Suppressor macrophage treated with lipopolysaccharide for 1 hour (primary cell): Measurements from ENCODE around the gene MAP7.
"Not testable (repeated sequence)": the region's sequence is repeated elsewhere in the genome, so short reads cannot be mapped to it uniquely, and the experiment has no call there.

Experiments used
- DNase-seq, 3 donors: peaks; one replicate each; pipeline ENCODE4 v3.0.0-alpha.2; 2020 to 2022

Gene MAP7

GRCh38 chr6:136331461-136331860, 218.8 kb downstream of the MAP7 start:
- no peak for DNase-seq

GRCh38 chr6:136330634-136331033, 219.6 kb downstream of the MAP7 start:
- DNase-seq, result no peak

- peak in 2 of 3 donors; percentile 4 to 21 for DNase-seq
Observed at GRCh38 chr6:136326038-136326553, 224.1 kb downstream of the MAP7 start.

- DNase-seq, result peak in 1 of 3 donors; percentile 9
Observed at GRCh38 chr6:136324686-136325380, 225.4 kb downstream of the MAP7 start.

GRCh38 chr6:136323431-136324112, 226.7 kb downstream of the MAP7 start:
- DNase-seq, result no peak

- no peak for DNase-seq
Observed at GRCh38 chr6:136319732-136320131, 230.5 kb downstream of the MAP7 start.

- no peak for DNase-seq
Observed at GRCh38 chr6:136318676-136319075, 231.5 kb downstream of the MAP7 start.

- DNase-seq, result no peak
Observed at GRCh38 chr6:136317971-136318370, 232.3 kb downstream of the MAP7 start.

- peak; percentile 78 to 80 (median 78) for DNase-seq
Observed at GRCh38 chr6:136317021-136317694, 233.1 kb downstream of the MAP7 start.

GRCh38 chr6:136315594-136315993, 234.6 kb downstream of the MAP7 start:
- DNase-seq, result no peak

- DNase-seq, result peak in 2 of 3 donors; percentile 21 to 24
Observed at GRCh38 chr6:136312975-136313374, 237.2 kb downstream of the MAP7 start.

- no peak for DNase-seq
Observed at GRCh38 chr6:136309729-136310311, 240.4 kb downstream of the MAP7 start.

GRCh38 chr6:136309171-136309570, 241.1 kb downstream of the MAP7 start:
- DNase-seq, result no peak

GRCh38 chr6:136308469-136308868, 241.8 kb downstream of the MAP7 start:
- DNase-seq, result not testable (repeated sequence)

GRCh38 chr6:136307351-136307750, 242.9 kb downstream of the MAP7 start:
- no peak for DNase-seq

- no peak for DNase-seq
Observed at GRCh38 chr6:136306466-136306865, 243.8 kb downstream of the MAP7 start.

GRCh38 chr6:136304410-136304809, 245.8 kb downstream of the MAP7 start:
- DNase-seq, result no peak

GRCh38 chr6:136303516-136303915, 246.7 kb downstream of the MAP7 start:
- DNase-seq, result peak; percentile 65 to 72 (median 70)

- DNase-seq, result no peak
Observed at GRCh38 chr6:136294621-136295020, 255.6 kb downstream of the MAP7 start.
